Activated B cell treated with CpG ODN at 0.5 μM for 24 hours (primary cell): ENCODE data around the gene SAP30BP. TPM values are rescaled to one million over a fixed set of nuclear protein-coding genes. Genes with fewer than 3 reads are reported as not detected.

ENCODE experiments used
- ATAC-seq: fragments of 200-7000 bp; cut with Tn5 transposase; one replicate; pipeline ENCODE4 v1.10.0; 2021; ENCODE audit warnings: low read depth, mild to moderate bottlenecking, moderate library complexity
- CTCF ChIA-PET: fragments of 350-600 bp; sonication (Branson Sonifier 250); formaldehyde crosslinking; loops from one replicate; lab custom pipeline; 2021; ENCODE audit warnings: antibody characterized with exemption; lab: Charles Lee
- POLR2A ChIA-PET: fragments of 350-600 bp; sonication (Branson Sonifier 250); formaldehyde crosslinking; loops from one replicate; lab custom pipeline; 2021; ENCODE audit warnings: antibody characterized with exemption; lab: Charles Lee
- DNase-seq: peaks from one replicate; pipeline ENCODE4 v3.0.0; 2022
- H3K27ac Mint-ChIP-seq: one replicate; pipeline ENCODE4 v1.8.0; 2020; ENCODE audit warnings: mixed read lengths
- H3K27me3 Mint-ChIP-seq: one replicate; pipeline ENCODE4 v1.8.0; 2021; ENCODE audit warnings: mixed read lengths
- H3K36me3 Mint-ChIP-seq: one replicate; pipeline ENCODE4 v1.8.0; 2021; ENCODE audit warnings: low read depth, mixed read lengths
- H3K4me1 Mint-ChIP-seq: one replicate; pipeline ENCODE4 v1.8.0; 2021; ENCODE audit warnings: mixed read lengths
- H3K4me3 Mint-ChIP-seq: one replicate; pipeline ENCODE4 v1.8.0; 2020; ENCODE audit warnings: mild to moderate bottlenecking, mixed read lengths
- H3K9me3 Mint-ChIP-seq: one replicate; pipeline ENCODE4 v1.8.0; 2020; ENCODE audit warnings: mixed read lengths
- intact Hi-C: fragments of 100-400 bp; cut with micrococcal nuclease; formaldehyde crosslinking; loops from one replicate; pipeline ENCODE4 v1.15.1; 2024
- total RNA-seq: library from RNA; stranded (reverse); gene quantifications from 2 replicates; pipeline ENCODE4 v1.2.3, GENCODE V29; 2022
- TF ChIP-seq, protein P1 (sequence below): fragments of 200-600 bp; IDR thresholded peaks from one replicate; pipeline ENCODE4 v1.8.0; 2022; ENCODE audit warnings: antibody characterized with exemption, mild to moderate bottlenecking

The SAP30BP gene
- total RNA-seq, 1 donor from 2014 or later = 184 TPM

DNA sequence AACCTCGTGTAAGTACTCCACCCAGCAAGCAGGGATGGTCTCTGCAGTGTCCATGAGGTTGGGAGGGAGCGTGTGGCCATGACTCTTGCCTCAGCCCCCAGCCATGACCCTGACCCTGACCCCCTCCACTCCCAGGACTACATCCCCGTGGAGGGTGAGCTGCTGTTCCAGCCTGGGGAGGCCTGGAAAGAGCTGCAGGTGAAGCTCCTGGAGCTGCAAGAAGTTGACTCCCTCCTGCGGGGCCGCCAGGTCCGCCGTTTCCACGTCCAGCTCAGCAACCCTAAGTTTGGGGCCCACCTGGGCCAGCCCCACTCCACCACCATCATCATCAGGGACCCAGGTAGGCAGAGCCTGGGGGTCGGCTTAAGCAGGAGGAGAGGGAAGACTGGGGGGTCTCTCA, 81.6 kb downstream of the SAP30BP start:
- intact Hi-C loops = loop anchor here (1.0 to 5.0 kb wide), 3 partner anchors 115 to 246 kb away; partner anchors contain the start of genes CASKIN2, SMIM5 and TSEN54
- Mint-ChIP-seq H3K36me3 (no peaks in the 10 kb centered on the region), H3K4me3 (no peak overlapping the region), H3K27ac (no peak overlapping the region), H3K27me3 (no peaks in the 10 kb centered on the region), H3K9me3 (no peaks in the 10 kb centered on the region), H3K4me1 (peaks cover 12% of the 10 kb centered on the region)
- ATAC-seq (no peak), DNase-seq (no peak)
- CTCF ChIA-PET = interaction anchor here (1.0 to 10.9 kb wide), 21 partner anchors 10 to 426 kb away, joined by 3 to 346 read pairs (median 7); partner anchors contain the start of genes GALK1, RECQL5, SAP30BP and SMIM5
- POLR2A ChIA-PET = interaction anchor here (0.6 to 3.1 kb wide), 8 partner anchors 28 to 355 kb away, joined by 3 to 26 read pairs (median 3); partner anchors contain the start of genes SMIM5 and WBP2
- TF ChIP-seq, protein P1, sequence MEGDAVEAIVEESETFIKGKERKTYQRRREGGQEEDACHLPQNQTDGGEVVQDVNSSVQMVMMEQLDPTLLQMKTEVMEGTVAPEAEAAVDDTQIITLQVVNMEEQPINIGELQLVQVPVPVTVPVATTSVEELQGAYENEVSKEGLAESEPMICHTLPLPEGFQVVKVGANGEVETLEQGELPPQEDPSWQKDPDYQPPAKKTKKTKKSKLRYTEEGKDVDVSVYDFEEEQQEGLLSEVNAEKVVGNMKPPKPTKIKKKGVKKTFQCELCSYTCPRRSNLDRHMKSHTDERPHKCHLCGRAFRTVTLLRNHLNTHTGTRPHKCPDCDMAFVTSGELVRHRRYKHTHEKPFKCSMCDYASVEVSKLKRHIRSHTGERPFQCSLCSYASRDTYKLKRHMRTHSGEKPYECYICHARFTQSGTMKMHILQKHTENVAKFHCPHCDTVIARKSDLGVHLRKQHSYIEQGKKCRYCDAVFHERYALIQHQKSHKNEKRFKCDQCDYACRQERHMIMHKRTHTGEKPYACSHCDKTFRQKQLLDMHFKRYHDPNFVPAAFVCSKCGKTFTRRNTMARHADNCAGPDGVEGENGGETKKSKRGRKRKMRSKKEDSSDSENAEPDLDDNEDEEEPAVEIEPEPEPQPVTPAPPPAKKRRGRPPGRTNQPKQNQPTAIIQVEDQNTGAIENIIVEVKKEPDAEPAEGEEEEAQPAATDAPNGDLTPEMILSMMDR = no peak

DNA sequence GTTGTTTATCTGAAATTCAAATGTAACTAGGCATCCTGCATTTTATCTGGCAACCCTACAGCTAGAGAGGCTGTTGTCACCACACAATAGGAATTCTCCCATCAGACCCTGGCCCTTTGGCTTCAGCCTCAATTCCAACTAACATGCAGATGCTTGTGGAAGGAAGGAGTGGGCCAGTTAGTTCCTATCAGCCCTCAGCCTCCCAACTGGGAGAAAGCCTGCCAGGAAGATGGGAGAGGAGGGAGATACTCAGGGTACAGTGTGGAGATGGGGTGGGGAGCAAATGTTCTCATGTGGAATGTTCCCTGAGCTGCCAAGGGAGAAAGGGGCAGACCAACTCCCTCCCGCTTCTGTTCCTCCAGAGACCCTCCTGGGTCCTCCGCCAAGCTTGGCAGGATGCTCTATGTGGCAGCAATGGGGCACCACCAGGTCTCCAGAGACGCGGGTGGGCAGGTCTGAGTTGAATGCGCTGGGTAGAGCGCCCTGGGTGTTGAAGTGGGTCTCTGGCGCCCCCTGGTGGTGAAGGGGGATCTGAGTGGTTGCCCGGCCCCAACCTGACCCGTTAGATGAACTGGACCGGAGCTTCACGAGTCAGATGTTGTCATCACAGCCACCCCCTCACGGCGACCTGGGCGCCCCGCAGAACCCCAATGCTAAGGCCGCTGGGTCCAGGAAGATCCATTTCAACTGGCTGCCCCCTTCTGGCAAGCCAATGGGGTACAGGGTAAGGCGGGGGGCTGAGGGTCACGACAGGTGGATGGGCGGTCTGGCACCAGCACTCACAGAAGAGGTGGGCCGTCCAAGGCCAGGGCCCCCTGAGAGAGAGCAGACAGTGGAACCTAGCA, 82.6 kb downstream of the SAP30BP start:
- DNase-seq (peak; percentile 91), ATAC-seq (peak; percentile 76)
- H3K27ac Mint-ChIP-seq = peak overlapping the region; percentile 12
- H3K36me3 Mint-ChIP-seq = no peaks in the 10 kb centered on the region
- H3K27me3 Mint-ChIP-seq = no peaks in the 10 kb centered on the region
- POLR2A ChIA-PET = interaction anchor here (0.5 to 3.1 kb wide), 13 partner anchors 12 to 549 kb away, joined by 3 to 26 read pairs (median 4); partner anchors contain the start of gene SMIM5
- H3K9me3 Mint-ChIP-seq = no peaks in the 10 kb centered on the region
- intact Hi-C loops = loop anchor here (1.0 to 5.0 kb wide), 4 partner anchors 148 to 247 kb away; partner anchors contain the start of genes CASKIN2 and TSEN54
- CTCF ChIA-PET = interaction anchor here (0.6 to 10.9 kb wide), 29 partner anchors 9 to 249 kb away, joined by 3 to 346 read pairs (median 4); partner anchors contain the start of genes GALK1, MYO15B, RECQL5 and SMIM5
- TF ChIP-seq, protein P1 = no peak
- peaks cover 17% of the 10 kb centered on the region for H3K4me1 Mint-ChIP-seq
- H3K4me3 Mint-ChIP-seq = no peak overlapping the region

DNA sequence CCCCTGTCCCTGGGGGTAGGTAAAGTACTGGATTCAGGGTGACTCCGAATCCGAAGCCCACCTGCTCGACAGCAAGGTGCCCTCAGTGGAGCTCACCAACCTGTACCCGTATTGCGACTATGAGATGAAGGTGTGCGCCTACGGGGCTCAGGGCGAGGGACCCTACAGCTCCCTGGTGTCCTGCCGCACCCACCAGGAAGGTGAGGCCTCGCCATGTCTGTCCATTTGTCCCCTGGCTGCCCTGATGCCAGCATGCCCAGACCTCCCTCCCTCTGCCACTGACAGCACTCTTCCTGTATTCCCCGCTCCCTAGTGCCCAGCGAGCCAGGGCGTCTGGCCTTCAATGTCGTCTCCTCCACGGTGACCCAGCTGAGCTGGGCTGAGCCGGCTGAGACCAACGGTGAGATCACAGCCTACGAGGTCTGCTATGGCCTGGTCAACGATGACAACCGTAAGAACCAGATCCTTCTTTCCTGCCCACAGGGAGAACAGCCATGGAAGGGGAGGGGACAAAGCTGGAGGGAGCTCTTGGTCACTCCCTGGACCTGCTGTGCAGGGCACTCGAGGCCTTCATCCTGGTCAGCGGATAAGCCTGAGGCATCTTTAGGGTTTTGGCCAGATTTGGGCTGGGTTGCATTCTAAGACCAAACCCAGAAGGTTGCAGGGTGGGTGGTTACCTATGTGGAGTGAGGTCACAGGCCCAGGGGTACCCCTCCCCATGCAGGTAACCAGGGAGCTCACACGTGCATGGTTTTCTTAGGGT, 83.7 kb downstream of the SAP30BP start:
- H3K9me3 Mint-ChIP-seq = no peaks in the 10 kb centered on the region
- ChIA-PET CTCF (interaction anchor here (0.7 to 10.9 kb wide), 15 partner anchors 9 to 151 kb away, joined by 3 to 346 read pairs (median 7); partner anchors contain the start of genes GALK1, SMIM5 and UNK), POLR2A (interaction anchor here (0.6 to 1.1 kb wide), 3 partner anchors 11 to 217 kb away, joined by 3 to 9 read pairs (median 7); no protein-coding TSS in a partner anchor)
- no peak for ATAC-seq
- H3K27ac Mint-ChIP-seq = no peak overlapping the region
- intact Hi-C loops = loop anchor here (1.0 kb wide), 2 partner anchors 150 to 162 kb away; no protein-coding TSS in a partner anchor
- no peaks in the 10 kb centered on the region for H3K36me3 Mint-ChIP-seq
- DNase-seq = no peak
- no peaks in the 10 kb centered on the region for H3K27me3 Mint-ChIP-seq
- TF ChIP-seq, protein P1 = no peak
- H3K4me1 Mint-ChIP-seq = peaks cover 20% of the 10 kb centered on the region
- H3K4me3 Mint-ChIP-seq = no peak overlapping the region

GRCh38 chr17:75751676-75752404, 84.7 kb downstream of the SAP30BP start:
- Mint-ChIP-seq H3K4me3 (no peak overlapping the region), H3K27ac (no peak overlapping the region), H3K36me3 (no peaks in the 10 kb centered on the region), H3K4me1 (peaks cover 20% of the 10 kb centered on the region), H3K27me3 (no peaks in the 10 kb centered on the region), H3K9me3 (no peaks in the 10 kb centered on the region)
- ChIA-PET CTCF (interaction anchor here (1.0 to 10.9 kb wide), 5 partner anchors 69 to 118 kb away, joined by 3 to 346 read pairs (median 16); partner anchors contain the start of genes RECQL5, SAP30BP and SMIM5), POLR2A (interaction anchor here (0.5 to 3.8 kb wide), 3 partner anchors 13 to 976 kb away, joined by 5 to 30 read pairs (median 7); partner anchors contain the start of gene GALK1)
- no peak for ATAC-seq
- intact Hi-C loops = loop anchor here (2.0 kb wide), 1 partner anchor 253 kb away; no protein-coding TSS in a partner anchor
- TF ChIP-seq, protein P1 = no peak
- DNase-seq = no peak
